HepG2 (cell line): ENCODE data around the gene PDE2A. TPM values are rescaled to one million over a fixed set of nuclear protein-coding genes. Genes with fewer than 3 reads are reported as not detected.

Experiments
- ATAC-seq: fragments of 200-7000 bp; cut with Tn5 transposase; 3 replicates; pipeline ENCODE4 v1.9.1; 2020; ENCODE audit warnings: mild to moderate bottlenecking, moderate library complexity
- BruUV-seq: library from RNA; stranded (reverse); fragments of 400-500 nt; replicated peaks from 2 replicates; lab custom pipeline; 2021; lab: Mats Ljungman, UMichigan
- CTCF ChIA-PET: fragments of 300-600 bp; formaldehyde crosslinking; extraction: SDS; loops from one replicate; lab custom pipeline; 2021; ENCODE audit warnings: low total read pairs, inconsistent platforms, low intra/inter-chr PET ratio; lab: Yijun Ruan, JAX
- POLR2A ChIA-PET: fragments of 350-600 bp; sonication (Branson Sonifier 250); formaldehyde crosslinking; loops from one replicate; lab custom pipeline; 2020; ENCODE audit warnings: antibody characterized with exemption, inconsistent platforms; lab: Yijun Ruan, JAX
- DNase-seq: peaks from one replicate; pipeline ENCODE4 v3.0.0-alpha.2; 2015; ENCODE audit warnings: low spot score
- FAIRE-seq: peaks from 3 replicates; lab custom pipeline; 2011; peaks lifted over from hg19 to GRCh38; lab: Jason Lieb, UNC
- H2AFZ ChIP-seq: one replicate; pipeline ENCODE4 v1.6.1; 2011; ENCODE audit warnings: low read length, inconsistent platforms
- H3K27ac ChIP-seq: fragments of 300-600 bp; 3 replicates; pipeline ENCODE4 v1.8.0; 2011; ENCODE audit warnings: mixed run types, mild to moderate bottlenecking, mixed read lengths, low read length, inconsistent platforms; ENCODE audit not compliant: insufficient read depth; ENCODE audit errors: extremely low read length
- H3K27me3 ChIP-seq, 2 experiments: fragments of 200-600 bp in 1 of 2; 2 replicates in 1 of 2; 3 replicates in 1 of 2; pipeline versions ENCODE4 v1.6.0 to v1.8.0; 2011; ENCODE audit warnings: low read length in 2 of 2, mild to moderate bottlenecking in 2 of 2, moderate library complexity in 2 of 2, inconsistent platforms in 1 of 2; ENCODE audit not compliant: insufficient read depth in 2 of 2, control insufficient read depth in 1 of 2
- H3K36me3 ChIP-seq, 2 experiments: fragments of 200-600 bp in 1 of 2; replicated peaks in 1 of 2; 2 replicates in 1 of 2; 3 replicates in 1 of 2; pipeline versions ENCODE4 v1.5.1 to v1.8.0; 2011; ENCODE audit warnings: low read length in 2 of 2, inconsistent platforms in 1 of 2; ENCODE audit not compliant: insufficient read depth in 2 of 2, control insufficient read depth in 1 of 2
- H3K4me1 ChIP-seq: 2 replicates; pipeline ENCODE4 v1.5.1; 2012; ENCODE audit warnings: low read length, inconsistent platforms; ENCODE audit not compliant: insufficient read depth
- H3K4me2 ChIP-seq: 2 replicates; pipeline ENCODE4 v1.6.0; 2011; ENCODE audit warnings: low read depth, low read length, inconsistent platforms
- H3K4me3 ChIP-seq, 3 experiments: fragments of 200-600 bp in 1 of 3; sonication (generic), shearing (Covaris generic) in 1 of 3; replicated peaks in 1 of 3; 2 replicates each; pipeline ENCODE4 v1.5.1; 2011 to 2016; ENCODE audit warnings: low read length in 3 of 3, inconsistent platforms in 2 of 3, low read depth in 2 of 3, mild to moderate bottlenecking in 2 of 3, control low read depth in 1 of 3, mixed read lengths in 1 of 3; ENCODE audit not compliant: insufficient read depth in 1 of 3
- H3K79me2 ChIP-seq: one replicate; pipeline ENCODE4 v1.6.1; 2011; ENCODE audit warnings: low read length, inconsistent platforms; ENCODE audit not compliant: insufficient read depth
- H3K9ac ChIP-seq: 2 replicates; pipeline ENCODE4 v1.6.0; 2011; ENCODE audit warnings: mild to moderate bottlenecking, low read depth, low read length, inconsistent platforms; ENCODE audit not compliant: insufficient read depth
- H3K9me3 ChIP-seq: 2 replicates; pipeline ENCODE4 v1.5.1; 2012; ENCODE audit warnings: mild to moderate bottlenecking, low read length
- H4K20me1 ChIP-seq: 2 replicates; pipeline ENCODE4 v1.6.0; 2011; ENCODE audit warnings: inconsistent platforms, mild to moderate bottlenecking, low read length, moderate library complexity; ENCODE audit not compliant: insufficient read depth
- SOX5 ChIP-seq: IDR thresholded peaks from 2 replicates; pipeline ENCODE4 v1.6.1; 2016; ENCODE audit warnings: borderline replicate concordance
- ZKSCAN1 ChIP-seq: fragments of 150-350 bp; IDR thresholded peaks from 2 replicates; pipeline ENCODE4 v1.6.1; 2014; ENCODE audit warnings: low read length
- ZNF17 ChIP-seq: sonication (generic); formaldehyde crosslinking; IDR thresholded peaks from 2 replicates; pipeline ENCODE4 v1.5.0; 2020; ENCODE audit warnings: mild to moderate bottlenecking, missing genetic modification reagents
- WGBS: methylation state at CpG from one replicate; pipeline ENCODE4 v1.1.6; 2017; ENCODE audit warnings: low lambda C conversion rate; 5-methylcytosine and 5-hydroxymethylcytosine counted together
- in situ Hi-C: cut with HindIII; loops from 2 replicates; pipeline ENCODE4 v1.10.0; 2017; ENCODE audit warnings: low pct_unique_long_range_greater_than_20kb; ENCODE audit not compliant: extremely low pct_ligation_motif_present
- intact Hi-C: fragments of 100-400 bp; cut with micrococcal nuclease; formaldehyde crosslinking; loops from one replicate; pipeline ENCODE4 v1.10.0; 2022; ENCODE audit not compliant: unreplicated experiment
- polyA plus RNA-seq, 8 experiments: library from polyadenylated mRNA; depleted of rRNA in 3 of 8; stranded (reverse) in 7 of 8; unstranded in 1 of 8; fragments of >200 nt; fragmentation: Illumina TruSeq in 4 of 8; extraction: Trizol in 4 of 8; gene quantifications; 2 replicates each; pipeline versions ENCODE4 v1.2.1 to v1.2.3, GENCODE V29; 2011 to 2016; ENCODE audit warnings: low read depth in 4 of 8, missing spikeins in 1 of 8, mixed read lengths in 1 of 8; ENCODE audit not compliant: insufficient read depth in 1 of 8
- total RNA-seq, 5 experiments: library from RNA; depleted of rRNA; stranded (reverse); fragments of >200 nt; fragmentation: Illumina TruSeq; extraction: Trizol; gene quantifications; 2 replicates each; pipeline ENCODE4 v1.2.3, GENCODE V29; 2016; ENCODE audit warnings: low read depth in 1 of 5
- TF ChIP-seq, protein P1 (sequence below): sonication (generic); formaldehyde crosslinking; IDR thresholded peaks from 2 replicates; pipeline ENCODE4 v1.4.0; 2020; ENCODE audit warnings: mild to moderate bottlenecking, missing genetic modification reagents

The PDE2A gene
- total and polyA plus RNA-seq, 2 of the 13 experiments (the other 11 are each of a cell fraction or from before 2014, with no cell fraction given), result 3.1 TPM; not detected in 1

DNA sequence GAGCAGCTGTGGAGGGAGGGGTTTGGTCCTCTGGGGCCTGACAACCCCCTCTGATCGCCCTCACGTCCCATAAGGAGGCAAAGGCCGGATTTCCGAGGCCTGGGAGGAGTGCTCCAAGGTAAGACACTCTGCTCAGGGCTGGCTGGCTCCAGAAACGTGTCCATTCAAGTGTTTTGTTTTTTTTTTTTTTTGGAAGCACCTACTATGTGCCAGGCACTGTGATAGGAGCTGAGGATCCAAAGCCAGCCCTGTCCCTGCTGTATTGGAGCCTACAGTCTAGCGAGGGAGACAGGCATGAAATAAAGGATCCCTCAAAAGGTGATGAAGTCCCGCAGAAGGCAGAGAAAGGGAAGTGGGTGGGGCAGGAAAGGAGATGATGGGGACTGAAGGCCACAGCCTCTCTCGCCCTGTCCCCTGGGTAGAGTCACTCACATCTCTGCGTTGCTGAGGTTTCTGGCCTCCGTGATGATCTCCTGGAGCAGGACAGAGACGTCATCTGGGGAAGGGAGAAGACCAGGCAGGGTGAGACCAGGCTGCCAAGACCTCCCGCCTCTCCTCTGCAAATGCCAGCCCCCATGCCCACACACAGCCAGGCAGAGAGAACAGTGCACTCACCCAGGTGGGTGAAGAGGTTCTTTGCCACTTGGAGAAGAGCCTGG lies 89.2 kb downstream of the PDE2A start:
- Histone ChIP-seq H3K4me1 (no peaks in the 10 kb centered on the region), H3K9me3 (no peaks in the 10 kb centered on the region), H3K9ac (no peak overlapping the region), H4K20me1 (0 out of 2 replicates have a peak, but pooled peaks cover 3% of the 10 kb centered on the region), H3K27ac (no peak overlapping the region), H3K4me3 (no peak overlapping the region), H3K4me2 (no peak overlapping the region), H3K27me3 (peaks cover 10 to 54% of the 10 kb centered on the region in 2 experiments), H2AFZ (no peak overlapping the region), H3K36me3 (no peaks in the 10 kb centered on the region), H3K79me2 (no peaks in the 10 kb centered on the region)
- DNase-seq (no peak), ATAC-seq (no peak), FAIRE-seq (no peak)
- ChIA-PET CTCF (interaction anchor here (1.1 to 2.6 kb wide), 2 partner anchors 58 to 98 kb away, joined by 3 to 17 read pairs; no protein-coding TSS in a partner anchor), POLR2A (no interaction called here)
- in situ Hi-C loops (no loop called here), intact Hi-C loops (loop anchor here (1.0 kb wide), 2 partner anchors 58 to 98 kb away; no protein-coding TSS in a partner anchor)
- peak; percentile 25; the same call in 1 of the 2 replicates for TF ChIP-seq ZKSCAN1
- TF ChIP-seq ZNF17 (CRISPR knock-in tag), result no peak
- no peak for TF ChIP-seq SOX5 (CRISPR knock-in tag)
- TF ChIP-seq, protein P1, sequence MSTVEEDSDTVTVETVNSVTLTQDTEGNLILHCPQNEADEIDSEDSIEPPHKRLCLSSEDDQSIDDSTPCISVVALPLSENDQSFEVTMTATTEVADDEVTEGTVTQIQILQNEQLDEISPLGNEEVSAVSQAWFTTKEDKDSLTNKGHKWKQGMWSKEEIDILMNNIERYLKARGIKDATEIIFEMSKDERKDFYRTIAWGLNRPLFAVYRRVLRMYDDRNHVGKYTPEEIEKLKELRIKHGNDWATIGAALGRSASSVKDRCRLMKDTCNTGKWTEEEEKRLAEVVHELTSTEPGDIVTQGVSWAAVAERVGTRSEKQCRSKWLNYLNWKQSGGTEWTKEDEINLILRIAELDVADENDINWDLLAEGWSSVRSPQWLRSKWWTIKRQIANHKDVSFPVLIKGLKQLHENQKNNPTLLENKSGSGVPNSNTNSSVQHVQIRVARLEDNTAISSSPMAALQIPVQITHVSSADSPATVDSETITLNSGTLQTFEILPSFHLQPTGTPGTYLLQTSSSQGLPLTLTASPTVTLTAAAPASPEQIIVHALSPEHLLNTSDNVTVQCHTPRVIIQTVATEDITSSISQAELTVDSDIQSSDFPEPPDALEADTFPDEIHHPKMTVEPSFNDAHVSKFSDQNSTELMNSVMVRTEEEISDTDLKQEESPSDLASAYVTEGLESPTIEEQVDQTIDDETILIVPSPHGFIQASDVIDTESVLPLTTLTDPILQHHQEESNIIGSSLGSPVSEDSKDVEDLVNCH (CRISPR knock-in tag), result no peak
- WGBS, result 5% methylated on average over 8 of the region's 12 CpGs
- BruUV-seq, result no TSS peak
